ENCODE measurements around the gene DLST. TPM values are rescaled to one million over a fixed set of nuclear protein-coding genes. Genes with fewer than 3 reads are reported as not detected.

DLST gene
- total and polyA plus RNA-seq, 9 donors, result 41.0 to 100 (median 68.6) TPM

DNA sequence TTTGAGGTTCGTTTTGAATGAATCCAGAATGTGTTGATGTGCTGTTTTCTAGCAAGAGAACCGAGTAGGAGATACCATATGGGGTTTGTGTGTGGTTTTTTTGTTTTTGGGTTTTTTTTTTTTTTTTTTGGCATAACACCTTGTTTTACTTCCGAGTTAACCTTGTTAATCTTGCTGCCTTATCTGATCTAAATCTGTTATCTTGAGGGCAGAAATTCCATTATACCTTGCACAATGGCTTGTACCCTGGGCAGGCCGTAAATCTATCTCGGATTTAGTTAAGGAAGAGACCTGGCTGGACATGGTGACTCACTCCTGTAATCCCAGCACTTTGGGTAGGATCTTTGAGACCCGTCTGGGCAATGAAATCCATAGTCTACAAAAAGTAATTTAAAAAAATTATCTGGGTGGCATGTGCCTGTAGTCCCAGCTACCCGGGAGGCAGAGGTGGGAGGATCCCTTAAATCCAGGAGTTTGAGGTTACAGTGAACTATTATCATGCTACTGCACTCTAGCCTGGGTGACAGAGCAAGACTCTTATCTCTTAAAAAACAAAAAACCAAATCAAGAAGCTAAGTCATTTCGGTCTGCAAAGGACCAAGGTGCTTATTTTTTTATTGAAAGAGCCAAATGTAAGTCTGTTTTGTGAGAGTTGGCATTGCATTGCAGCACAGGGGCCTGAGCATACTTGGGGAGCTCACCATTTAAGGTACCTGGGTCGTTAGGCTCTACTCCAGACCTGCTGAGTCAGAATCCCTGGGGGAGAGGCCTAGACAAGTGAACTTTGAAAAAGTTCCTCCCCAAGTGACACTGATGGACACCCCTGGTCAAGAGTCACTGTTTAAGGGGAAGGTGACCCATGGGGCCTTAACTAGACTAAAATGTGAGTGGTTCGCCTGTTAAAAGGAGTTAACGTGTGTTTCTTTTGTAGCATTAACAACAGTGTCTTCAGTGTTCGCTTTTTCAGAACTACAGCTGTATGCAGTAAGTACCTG lies 6.7 kb downstream of the DLST start:
- WGBS, 3 donors, result 59 to 66% (median 66%) methylated on average over 12 of the region's 12 CpGs
- H3K36me3 ChIP-seq, result no peaks in the 10 kb centered on the region
- no peak for TF ChIP-seq POLR2A (IDR thresholded peaks at IDR 0.05)
- no peak for TF ChIP-seq CTCF (IDR thresholded peaks at IDR 0.05)
- no peak for TF ChIP-seq EP300 (IDR thresholded peaks at IDR 0.05)
- H3K27me3 ChIP-seq, result no peaks in the 10 kb centered on the region
- DNase-seq, result no peak
- intact Hi-C loops (cut with DNase I), result no loop called here
- no peak overlapping the region for H3K27ac ChIP-seq
- no peaks in the 10 kb centered on the region for H3K9me3 ChIP-seq
- H3K4me1 ChIP-seq (ENCODE audit: insufficient read depth), result peaks cover 11% of the 10 kb centered on the region
- H3K4me3 ChIP-seq, result no peak overlapping the region

DNA sequence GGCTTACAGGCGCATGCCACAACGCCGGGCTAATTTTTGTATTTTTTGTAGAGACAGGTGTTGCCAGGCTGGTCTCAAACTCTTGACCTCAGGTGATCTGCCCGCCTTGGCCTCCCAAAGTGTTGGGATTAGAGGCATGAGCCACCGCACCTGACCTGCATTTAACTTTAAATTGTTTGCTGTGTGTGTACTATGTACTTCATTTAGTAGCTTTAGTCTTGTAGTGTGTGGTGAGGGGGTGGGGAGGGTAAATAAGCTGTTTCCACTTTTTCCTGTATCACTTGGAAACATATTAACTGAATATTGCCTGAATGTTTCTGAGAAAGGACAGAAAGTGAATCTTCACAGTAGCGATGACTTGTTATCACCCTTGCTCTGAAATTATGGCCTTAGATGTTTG lies 8.5 kb downstream of the DLST start:
- Histone ChIP-seq H3K36me3 (no peaks in the 10 kb centered on the region), H3K27me3 (no peaks in the 10 kb centered on the region), H3K4me1 (ENCODE audit: insufficient read depth) (peaks cover 1% of the 10 kb centered on the region), H3K4me3 (no peak overlapping the region), H3K27ac (no peak overlapping the region), H3K9me3 (no peaks in the 10 kb centered on the region)
- TF ChIP-seq CTCF (IDR thresholded peaks at IDR 0.05), result no peak
- no peak for TF ChIP-seq EP300 (IDR thresholded peaks at IDR 0.05)
- TF ChIP-seq POLR2A (IDR thresholded peaks at IDR 0.05), result no peak
- intact Hi-C loops (cut with DNase I), result no loop called here
- no peak for DNase-seq
- 97 to 98% (median 97%) methylated on average over 6 of the region's 6 CpGs for WGBS, 3 donors

GRCh38 chr14:74891870-74892269 lies 10.2 kb downstream of the DLST start:
- Histone ChIP-seq H3K4me3 (no peak overlapping the region), H3K27ac (no peak overlapping the region), H3K4me1 (ENCODE audit: insufficient read depth) (no peaks in the 10 kb centered on the region), H3K9me3 (no peaks in the 10 kb centered on the region), H3K27me3 (no peaks in the 10 kb centered on the region), H3K36me3 (no peaks in the 10 kb centered on the region)
- no peak for DNase-seq
- TF ChIP-seq POLR2A (IDR thresholded peaks at IDR 0.05) (no peak), CTCF (IDR thresholded peaks at IDR 0.05) (no peak), EP300 (IDR thresholded peaks at IDR 0.05) (no peak)
- intact Hi-C loops (cut with DNase I), result no loop called here
- WGBS, 3 donors, result 82 to 87% (median 84%) methylated on average over 6 of the region's 6 CpGs

GRCh38 chr14:74892745-74893144 lies 11.0 kb downstream of the DLST start:
- Histone ChIP-seq H3K4me1 (ENCODE audit: insufficient read depth) (no peaks in the 10 kb centered on the region), H3K27ac (no peak overlapping the region), H3K36me3 (no peaks in the 10 kb centered on the region), H3K9me3 (no peaks in the 10 kb centered on the region), H3K4me3 (no peak overlapping the region), H3K27me3 (no peaks in the 10 kb centered on the region)
- intact Hi-C loops (cut with DNase I), result no loop called here
- WGBS, 3 donors, result 81 to 83% (median 82%) methylated on average over 5 of the region's 5 CpGs
- no peak for TF ChIP-seq CTCF (IDR thresholded peaks at IDR 0.05)
- no peak for TF ChIP-seq EP300 (IDR thresholded peaks at IDR 0.05)
- no peak for TF ChIP-seq POLR2A (IDR thresholded peaks at IDR 0.05)
- no peak for DNase-seq
